PC-9 (cell line): Measurements from ENCODE around the gene DOCK1.

Experiments used
- CTCF ChIP-seq: fragments of 200-600 bp; sonication (generic); conservative IDR thresholded peaks from 2 replicates; pipeline ENCODE4 v1.6.1; 2017; ENCODE audit warnings: mixed run types, antibody characterized with exemption, mild to moderate bottlenecking, moderate library complexity
- EZH2 ChIP-seq: fragments of 200-600 bp; sonication (generic); IDR thresholded peaks from 2 replicates; pipeline ENCODE4 v1.8.0; 2017; ENCODE audit warnings: antibody characterized with exemption, low read depth

GRCh38 chr10:127227663-127228062 lies 322.4 kb downstream of the DOCK1 start:
- TF ChIP-seq EZH2: no peak
- TF ChIP-seq CTCF: no peak
